PC-3 (cell line): ENCODE data around the gene LACTBL1.

Source experiments
- CTCF ChIP-seq: fragments of 300-600 bp; sonication (generic); conservative IDR thresholded peaks from 2 replicates; pipeline ENCODE4 v1.5.1; 2017; ENCODE audit warnings: antibody characterized with exemption, low read depth, mild to moderate bottlenecking, low read length
- EZH2 ChIP-seq: fragments of 300-600 bp; sonication (generic); IDR thresholded peaks from one replicate; pipeline ENCODE4 v1.6.1; 2017; ENCODE audit warnings: antibody characterized with exemption, mild to moderate bottlenecking, low read length; ENCODE audit not compliant: unreplicated experiment
- EZH2phosphoT487 ChIP-seq: fragments of 300-600 bp; sonication (generic); IDR thresholded peaks from 2 replicates; pipeline ENCODE4 v1.6.1; 2018; ENCODE audit warnings: mild to moderate bottlenecking, antibody characterized with exemption, low read length, borderline replicate concordance

- TF ChIP-seq CTCF: no peak
- TF ChIP-seq EZH2phosphoT487: no peak
- no peak for TF ChIP-seq EZH2
These were observed 39.7 kb downstream of the LACTBL1 start for GRCh38 chr1:22932803-22933470.
